K562 (cell line): ENCODE results near the gene COL6A6. TPM values are rescaled to one million over a fixed set of nuclear protein-coding genes. Genes with fewer than 3 reads are reported as not detected.

Experiments used
- ETS1 ChIP-seq: conservative IDR thresholded peaks from 2 replicates; pipeline ENCODE4 v1.6.1; 2011; ENCODE audit warnings: low read depth, mild to moderate bottlenecking, low read length; ENCODE audit not compliant: control insufficient read depth
- NFRKB ChIP-seq: fragments of 450-650 bp; IDR thresholded peaks from 2 replicates; pipeline ENCODE4 v1.6.1; 2016; ENCODE audit warnings: low read depth
- PTTG1 ChIP-seq: fragments of 450-650 bp; IDR thresholded peaks from 2 replicates; pipeline ENCODE4 v1.6.1; 2016; ENCODE audit warnings: low read depth, mild to moderate bottlenecking, missing genetic modification characterization, missing compliant biosample characterization
- SIN3A ChIP-seq, 2 experiments: fragments of 150-350 bp in 1 of 2; IDR thresholded peaks; 2 replicates each; pipeline ENCODE4 v1.6.1; 2011 to 2016; ENCODE audit warnings: borderline replicate concordance in 2 of 2, low read depth in 2 of 2, low read length in 2 of 2, mild to moderate bottlenecking in 2 of 2, moderate library complexity in 2 of 2; ENCODE audit not compliant: control insufficient read depth in 1 of 2
- SRSF9 ChIP-seq: fragments of 200-400 bp; formaldehyde crosslinking; IDR thresholded peaks from 2 replicates; pipeline ENCODE4 v1.6.1; 2017; ENCODE audit warnings: low read depth, low read length, borderline replicate concordance
- TCF7 ChIP-seq: sonication (generic); IDR thresholded peaks from 2 replicates; pipeline ENCODE4 v1.6.1; 2016; ENCODE audit warnings: antibody characterized with exemption, borderline replicate concordance
- U2AF2 ChIP-seq: fragments of 200-400 bp; formaldehyde crosslinking; optimal IDR thresholded peaks from 2 replicates; pipeline ENCODE3; 2017; ENCODE audit warnings: low read depth, mild to moderate bottlenecking, low read length
- ZMIZ1 ChIP-seq, 2 experiments: fragments of 150-350 bp in 1 of 2; IDR thresholded peaks; 2 replicates each; pipeline ENCODE4 v1.6.1; 2012 to 2016; ENCODE audit warnings: low read depth in 2 of 2, low read length in 2 of 2, mild to moderate bottlenecking in 1 of 2, moderate library complexity in 1 of 2
- polyA plus RNA-seq, 8 experiments: library from polyadenylated mRNA; depleted of rRNA in 4 of 8; stranded (reverse) in 5 of 8; unstranded in 3 of 8; fragments of >200 nt; fragmentation: Nextera tagmentation in 2 of 8; fragmentation: Illumina TruSeq in 1 of 8; extraction: Ambion mirVana in 2 of 8; extraction: Trizol in 1 of 8; gene quantifications; 2 replicates each; pipeline versions ENCODE4 v1.2.1 to v1.2.3, GENCODE V29; 2011 to 2014; ENCODE audit warnings: inconsistent platforms in 1 of 8, missing spikeins in 1 of 8
- total RNA-seq, 7 experiments: library from RNA; depleted of rRNA in 6 of 7; stranded (reverse); fragments of >200 nt in 6 of 7; fragmentation: Illumina TruSeq in 2 of 7; extraction: Trizol in 2 of 7; gene quantifications; 2 replicates each; pipeline versions ENCODE4 v1.2.1 to v1.2.3, GENCODE V29; 2011 to 2021; ENCODE audit warnings: low replicate concordance in 1 of 7

Gene COL6A6
- total and polyA plus RNA-seq, 9 of the 15 experiments (the other 6 are each of a cell fraction or from before 2014, with no cell fraction given) = 0.03 to 0.04 (median 0.03) TPM; not detected in 4

DNA sequence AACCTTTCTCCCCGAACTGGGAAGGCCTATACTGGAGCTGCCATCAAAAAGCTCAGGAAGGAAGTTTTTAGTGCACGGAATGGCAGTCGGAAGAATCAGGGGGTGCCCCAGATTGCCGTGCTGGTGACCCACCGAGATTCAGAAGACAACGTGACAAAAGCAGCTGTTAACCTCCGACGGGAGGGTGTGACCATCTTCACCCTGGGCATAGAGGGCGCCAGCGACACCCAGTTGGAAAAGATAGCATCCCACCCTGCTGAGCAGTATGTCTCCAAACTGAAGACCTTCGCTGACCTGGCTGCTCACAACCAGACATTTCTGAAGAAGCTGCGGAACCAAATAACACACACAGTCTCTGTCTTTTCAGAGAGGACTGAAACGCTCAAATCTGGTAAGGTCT, 48.2 kb downstream of the COL6A6 start (continued):
- TF ChIP-seq ETS1 (no peak), U2AF2 (no peak), ZMIZ1 (IDR thresholded peaks at IDR 0.05; ENCODE audit: low read depth in 2 of 2, low read length in 2 of 2) (no peak), NFRKB (no peak), PTTG1 (tag) (no peak), SRSF9 (no peak), TCF7 (no peak), SIN3A (IDR thresholded peaks at IDR 0.05; ENCODE audit: borderline replicate concordance in 2 of 2, control insufficient read depth in 1 of 2, low read depth in 2 of 2, low read length in 2 of 2) (no peak)

Other genes with a start within 250 kb of the COL6A6 start
- gene COL6A5, start 171.5 kb upstream of the COL6A6 start, total RNA-seq (2014; rRNA removed) = 4.9 and 5.2 TPM in 2 replicates
- gene COL6A5, start 171.5 kb upstream of the COL6A6 start, total RNA-seq (2014; rRNA removed; fragmentation: Illumina TruSeq; extraction: Trizol) = 8.9 and 9.0 TPM in 2 replicates
- gene COL6A5, start 171.5 kb upstream of the COL6A6 start, total RNA-seq (2015; rRNA removed; fragmentation: Illumina TruSeq; extraction: Trizol) = 9.6 and 9.8 TPM in 2 replicates
- gene COL6A5, start 171.5 kb upstream of the COL6A6 start, total RNA-seq (2021) = 4.9 and 5.6 TPM in 2 replicates
- gene COL6A5, start 171.5 kb upstream of the COL6A6 start, polyA plus RNA-seq (2011; rRNA removed) = 5.0 and 9.1 TPM in 2 replicates
- 7.0 and 9.7 TPM in 2 replicates for gene COL6A5, start 171.5 kb upstream of the COL6A6 start, polyA plus RNA-seq (2014; fragmentation: Illumina TruSeq; extraction: Trizol)
- gene COL6A5, start 171.5 kb upstream of the COL6A6 start, polyA plus RNA-seq (2014; fragmentation: Nextera tagmentation; extraction: Ambion mirVana) = 1 to 10 TPM; 1.5 to 2.3 TPM
- 5.4 and 6.0 TPM in 2 replicates for gene COL6A5, start 171.5 kb upstream of the COL6A6 start, polyA plus RNA-seq (2014; rRNA removed)
- 24.4 and 25.0 TPM in 2 replicates for gene PIK3R4, start 229.7 kb downstream of the COL6A6 start, total RNA-seq (2014; rRNA removed)
- 30.6 and 32.7 TPM in 2 replicates for gene PIK3R4, start 229.7 kb downstream of the COL6A6 start, total RNA-seq (2014; rRNA removed; fragmentation: Illumina TruSeq; extraction: Trizol)
- 32.8 and 33.6 TPM in 2 replicates for gene PIK3R4, start 229.7 kb downstream of the COL6A6 start, total RNA-seq (2015; rRNA removed; fragmentation: Illumina TruSeq; extraction: Trizol)
- 21.5 and 22.8 TPM in 2 replicates for gene PIK3R4, start 229.7 kb downstream of the COL6A6 start, total RNA-seq (2021)
- gene PIK3R4, start 229.7 kb downstream of the COL6A6 start, polyA plus RNA-seq (2011; rRNA removed) = 43.3 and 45.8 TPM in 2 replicates
- gene PIK3R4, start 229.7 kb downstream of the COL6A6 start, polyA plus RNA-seq (2014; fragmentation: Illumina TruSeq; extraction: Trizol) = 40.2 and 40.5 TPM in 2 replicates
- gene PIK3R4, start 229.7 kb downstream of the COL6A6 start, polyA plus RNA-seq (2014; fragmentation: Nextera tagmentation; extraction: Ambion mirVana) = 10 to 100 TPM; 20.6 to 26.0 TPM
- 24.3 and 28.3 TPM in 2 replicates for gene PIK3R4, start 229.7 kb downstream of the COL6A6 start, polyA plus RNA-seq (2014; rRNA removed)